Measurements from ENCODE around the gene SDC1. TPM values are rescaled to one million over a fixed set of nuclear protein-coding genes. Genes with fewer than 3 reads are reported as not detected.
"Not testable (repeated sequence)": the region's sequence is repeated elsewhere in the genome, so short reads cannot be mapped to it uniquely, and the experiment has no call there.

Gene SDC1
- total RNA-seq, 1 donor from 2014 or later: 0.98 TPM

DNA sequence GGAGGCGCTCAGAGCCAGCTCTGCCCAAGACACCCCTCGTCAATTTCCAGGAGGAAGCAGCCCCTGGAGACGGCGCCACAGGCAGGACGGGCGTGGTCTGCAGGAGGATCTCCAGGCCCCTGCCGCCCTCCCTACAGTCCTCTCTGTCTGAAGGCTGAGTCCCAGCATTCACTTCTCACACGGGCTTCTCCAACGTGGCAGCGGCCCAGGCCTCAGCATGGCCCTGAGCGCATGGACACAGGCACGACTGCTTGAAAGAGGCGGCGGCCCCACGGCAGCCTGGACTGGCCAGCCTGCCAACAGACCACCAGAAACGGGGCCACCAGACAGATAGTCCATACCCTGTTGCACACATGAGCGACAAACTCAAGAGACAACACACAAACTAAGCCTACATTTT lies 23.3 kb downstream of the SDC1 start:
- intact Hi-C loops (cut with DNase I): no loop called here
- DNase-seq (ENCODE audit: low spot score) (no peak), ATAC-seq (no peak)

DNA sequence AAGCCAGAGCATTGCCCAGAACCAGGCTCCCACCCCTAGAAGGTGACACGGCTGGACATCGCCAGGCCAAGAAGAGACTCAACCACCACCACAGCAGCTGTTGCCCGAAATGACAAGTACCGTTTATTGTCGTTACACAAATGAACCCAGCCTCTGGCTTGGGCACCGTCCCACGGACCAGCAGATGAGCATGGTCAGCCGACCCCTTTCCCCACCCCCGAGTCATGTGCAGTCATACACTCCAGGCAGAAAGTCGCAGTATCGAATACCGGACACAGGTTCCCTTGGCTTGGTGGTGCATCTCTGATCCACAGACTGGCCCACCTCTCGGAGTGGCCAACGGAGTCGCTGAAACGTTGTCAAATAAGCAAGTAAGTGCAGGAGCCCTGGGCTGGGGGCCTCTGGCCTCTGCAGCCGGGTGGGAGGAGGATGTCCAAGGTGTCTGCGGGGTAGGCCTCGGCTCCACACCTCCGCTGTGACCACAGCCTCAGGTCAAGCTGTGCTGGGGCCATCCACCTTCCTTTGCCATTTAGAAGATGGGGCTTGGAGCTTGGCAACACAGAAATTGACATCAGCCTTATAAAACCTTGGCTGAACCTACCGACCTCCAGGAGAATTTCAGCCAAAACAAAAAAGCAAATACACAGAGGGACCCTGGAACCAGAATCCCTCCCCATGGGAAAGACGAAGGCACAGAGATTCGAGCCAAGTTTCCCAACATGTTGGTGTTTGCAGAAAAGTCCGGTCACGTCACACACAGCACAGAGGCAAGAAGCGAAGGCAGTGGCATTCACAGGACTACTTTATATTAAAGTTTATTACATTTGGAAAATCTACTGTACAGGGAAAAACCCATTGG lies 24.0 kb downstream of the SDC1 start:
- no peak for ATAC-seq

DNA sequence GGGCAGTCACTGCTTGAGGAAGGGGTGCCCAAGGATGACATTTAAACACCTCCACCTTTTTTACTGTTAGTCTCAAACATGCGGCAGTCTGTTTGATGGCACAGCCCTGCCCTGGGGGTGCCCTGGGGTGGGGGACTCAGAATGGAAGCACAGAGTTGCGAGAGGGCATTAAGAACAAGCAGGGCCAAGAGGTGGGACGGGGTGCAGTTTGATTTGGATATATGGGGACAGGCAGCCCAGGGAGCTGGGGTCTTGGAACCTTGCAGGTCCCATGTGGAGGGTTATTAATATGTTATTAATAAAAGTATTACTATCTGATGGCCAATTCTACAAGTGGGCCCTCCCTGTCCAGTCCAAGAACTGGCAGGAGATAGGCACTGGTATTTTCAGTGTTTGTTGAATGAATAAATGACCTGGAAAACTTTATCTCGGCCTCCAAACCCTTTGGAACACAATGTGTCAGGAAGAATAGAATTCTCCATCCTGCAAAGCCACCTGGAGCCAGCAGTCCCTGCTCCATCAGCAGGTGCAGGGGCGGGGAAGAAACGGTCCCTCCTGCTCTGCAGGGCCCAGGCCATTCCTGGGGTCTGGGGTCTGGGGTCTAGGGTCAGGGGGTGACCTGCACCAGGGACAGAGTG lies 25.2 kb downstream of the SDC1 start:
- intact Hi-C loops (cut with DNase I): no loop called here
- DNase-seq (ENCODE audit: low spot score) (no peak), ATAC-seq (no peak)

More for the DNA sequence above, 24.0 kb downstream of the SDC1 start:
- DNase-seq (ENCODE audit: low spot score): no peak
- intact Hi-C loops (cut with DNase I): no loop called here

DNA sequence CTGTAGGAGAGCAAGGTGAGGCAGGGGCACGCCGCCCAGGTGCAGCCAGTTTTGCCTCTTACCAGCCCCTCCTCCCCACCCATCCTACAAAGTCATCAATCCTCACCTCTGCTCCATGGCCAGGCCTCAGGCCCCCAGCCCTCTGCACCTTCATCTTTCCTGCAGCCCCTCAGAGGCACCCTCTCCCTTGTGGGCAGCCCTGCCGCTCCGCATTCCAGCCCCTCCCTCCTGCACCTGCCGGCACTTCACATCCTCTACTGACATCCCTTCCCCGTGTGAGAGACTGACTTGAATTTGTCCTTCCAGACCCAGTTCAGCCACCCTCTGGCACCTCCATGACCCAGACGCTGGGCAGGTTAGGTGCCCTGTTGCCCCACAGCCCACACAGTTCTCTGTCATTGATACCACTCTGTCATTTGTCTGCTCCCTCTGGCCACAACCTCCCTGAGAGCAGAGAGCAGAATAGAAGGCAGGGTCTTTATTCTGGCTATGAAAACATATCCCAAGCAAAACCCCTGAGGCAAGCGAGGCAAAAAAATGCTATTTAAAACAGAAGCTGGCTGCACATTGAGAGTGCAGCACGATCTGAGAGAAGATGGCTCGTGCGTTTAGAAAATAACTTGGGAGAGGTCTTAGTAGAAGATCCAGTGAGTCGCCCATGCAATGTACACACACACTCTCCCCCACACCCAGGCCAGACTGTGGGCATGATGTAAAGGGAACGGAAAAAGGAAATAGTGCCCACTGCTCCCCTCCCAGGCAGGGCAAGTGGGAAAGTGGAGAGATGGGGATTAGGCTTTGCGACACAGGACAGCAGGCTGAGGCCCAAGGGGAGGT lies 25.9 kb downstream of the SDC1 start:
- no peak for DNase-seq (ENCODE audit: low spot score)
- intact Hi-C loops (cut with DNase I): no loop called here
- ATAC-seq: no peak

DNA sequence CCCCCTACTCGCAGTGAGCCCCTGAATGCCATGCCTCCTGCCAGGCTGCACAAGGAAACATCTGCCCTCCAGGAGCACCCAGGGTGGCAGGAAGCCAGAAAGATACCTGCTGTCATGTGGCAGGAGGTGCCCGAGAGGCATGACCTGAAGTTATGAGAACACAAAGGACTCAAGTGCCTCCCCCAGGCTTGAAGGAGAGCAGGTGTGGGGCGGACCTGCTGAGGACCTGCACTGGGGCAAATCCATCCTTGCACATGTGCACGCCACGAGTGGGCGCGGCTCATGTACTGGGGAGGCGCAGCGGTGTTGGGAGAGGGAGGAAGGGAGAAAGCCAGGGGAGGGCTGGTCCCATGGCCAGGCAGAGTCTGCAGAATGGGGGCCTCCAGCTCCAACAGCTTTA lies 26.9 kb downstream of the SDC1 start:
- intact Hi-C loops (cut with DNase I): no loop called here
- ATAC-seq: no peak
- no peak for DNase-seq (ENCODE audit: low spot score)

DNA sequence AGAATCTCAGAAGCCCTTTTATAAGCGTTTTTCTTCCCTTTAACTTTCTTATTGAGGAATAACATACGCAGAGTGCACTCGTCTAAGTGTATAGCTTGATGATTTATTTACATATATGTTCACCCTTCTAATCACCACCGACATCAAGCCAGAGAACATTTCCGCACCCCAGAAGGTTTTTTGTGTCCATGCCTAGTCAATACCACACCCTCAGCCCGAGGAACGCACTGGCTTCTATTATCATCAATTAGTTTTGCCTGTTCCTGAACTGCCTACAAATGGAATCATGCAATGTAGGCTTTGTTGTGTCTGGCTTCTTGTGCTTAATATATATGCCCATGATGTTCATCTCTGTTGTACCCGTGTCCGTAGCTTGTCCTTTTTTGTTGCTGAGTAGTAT lies 27.7 kb downstream of the SDC1 start:
- DNase-seq (ENCODE audit: low spot score): no peak
- no peak for ATAC-seq
- intact Hi-C loops (cut with DNase I): no loop called here

DNA sequence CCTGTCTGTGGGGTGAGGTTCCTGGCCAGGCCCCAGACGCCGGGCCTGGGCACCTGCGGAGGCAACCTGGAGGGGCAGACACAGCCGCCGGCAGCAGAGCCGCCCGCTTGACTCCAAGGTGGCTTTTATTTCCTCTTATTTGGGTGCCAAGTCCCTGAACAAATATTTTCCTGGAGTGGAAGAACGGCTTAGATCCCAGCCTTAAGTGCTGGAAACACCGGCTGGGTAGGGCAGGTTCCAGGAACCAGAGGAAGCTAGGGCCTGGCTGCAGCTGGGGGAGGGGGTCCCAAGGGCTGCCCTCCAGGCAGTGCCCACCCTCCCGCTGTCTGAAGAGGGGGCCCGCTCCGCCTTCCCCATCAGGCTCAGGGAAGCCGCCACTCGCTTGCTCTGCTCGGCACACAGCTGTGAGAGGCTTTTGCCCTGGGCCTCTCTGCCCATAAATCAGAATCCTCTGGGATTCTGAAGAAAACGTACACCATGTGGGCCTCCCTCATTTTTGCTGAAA lies 28.2 kb downstream of the SDC1 start:
- DNase-seq (ENCODE audit: low spot score): no peak
- peak; percentile 5 for ATAC-seq
- intact Hi-C loops (cut with DNase I): no loop called here

DNA sequence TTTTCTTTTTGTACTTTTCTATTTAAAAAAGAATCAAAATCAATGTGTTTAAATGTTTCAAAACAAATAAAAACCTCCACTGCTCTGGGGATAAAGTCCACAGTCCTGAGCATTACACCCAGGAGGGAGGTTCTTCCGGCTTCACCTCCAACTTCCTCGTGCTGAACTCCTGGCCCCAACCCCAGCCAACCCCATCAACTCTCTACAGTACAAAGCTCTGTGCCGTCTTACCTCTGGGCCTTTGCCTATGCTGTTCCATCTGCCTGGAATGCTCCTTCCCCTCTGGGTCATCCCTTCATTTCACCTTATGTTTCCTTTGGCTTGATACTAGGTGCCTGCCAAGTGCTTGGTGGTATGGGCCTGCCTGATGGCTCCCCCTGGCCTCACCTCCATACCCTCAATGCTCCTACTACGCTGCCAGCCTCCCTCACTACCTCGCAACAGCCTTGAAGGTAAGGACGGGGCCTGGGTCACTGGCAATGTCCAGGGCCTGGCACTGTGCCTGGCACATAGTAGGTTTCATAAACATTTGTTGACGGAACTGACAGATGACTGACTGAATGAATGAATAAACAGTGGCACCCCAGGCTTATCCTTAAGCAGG lies 28.8 kb downstream of the SDC1 start:
- ATAC-seq (no peak), DNase-seq (ENCODE audit: low spot score) (no peak)
- intact Hi-C loops (cut with DNase I): no loop called here

DNA sequence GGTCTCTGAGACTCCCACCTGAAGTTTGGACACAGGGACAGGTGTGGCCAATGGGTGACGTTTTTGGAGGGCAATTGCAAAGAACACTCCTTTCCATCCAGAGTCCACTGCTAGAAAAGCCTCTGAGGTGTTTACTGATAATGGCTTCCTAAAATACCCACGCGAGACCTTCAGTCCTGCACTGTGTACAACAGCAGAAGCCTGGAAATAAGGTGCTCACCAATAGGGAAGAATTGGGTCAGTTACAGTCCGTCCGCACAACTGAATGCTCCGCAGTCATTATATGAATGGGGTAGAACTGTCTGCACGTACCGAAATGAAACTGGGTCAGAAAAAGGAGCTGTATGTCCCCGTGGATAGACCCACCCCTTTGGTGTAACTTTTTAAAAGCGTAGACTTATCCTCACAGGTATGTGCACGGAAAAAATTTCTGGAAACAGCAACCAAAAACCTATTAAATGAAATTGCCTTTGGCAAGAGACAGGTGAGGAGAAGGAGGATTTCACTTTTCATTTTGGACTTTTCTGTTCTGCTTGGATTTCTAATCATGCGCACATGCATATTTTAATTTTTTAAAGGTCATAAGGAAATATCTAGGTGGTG lies 29.4 kb downstream of the SDC1 start:
- intact Hi-C loops (cut with DNase I): no loop called here
- DNase-seq (ENCODE audit: low spot score) (no peak), ATAC-seq (no peak)

DNA sequence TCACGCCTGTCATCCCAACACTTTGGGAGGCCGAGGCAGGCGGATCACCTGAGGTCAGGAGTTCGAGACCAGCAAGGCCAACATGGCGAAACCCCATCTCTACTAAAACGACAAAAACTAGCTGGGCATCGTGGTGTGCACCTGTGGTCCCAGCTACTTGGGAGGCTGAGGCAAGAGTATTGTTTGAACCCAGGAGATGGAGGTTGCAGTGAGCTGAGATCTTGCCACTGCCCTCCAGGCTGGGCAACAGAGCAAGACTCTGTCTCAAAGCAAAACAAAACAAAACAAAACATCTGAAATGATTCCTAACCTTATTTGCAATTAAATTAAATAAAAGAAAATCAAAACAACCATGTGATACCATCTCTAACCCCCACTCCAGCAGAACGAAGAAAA lies 29.9 kb downstream of the SDC1 start:
- ATAC-seq; intact Hi-C loops (cut with DNase I): not testable (repeated sequence)

DNA sequence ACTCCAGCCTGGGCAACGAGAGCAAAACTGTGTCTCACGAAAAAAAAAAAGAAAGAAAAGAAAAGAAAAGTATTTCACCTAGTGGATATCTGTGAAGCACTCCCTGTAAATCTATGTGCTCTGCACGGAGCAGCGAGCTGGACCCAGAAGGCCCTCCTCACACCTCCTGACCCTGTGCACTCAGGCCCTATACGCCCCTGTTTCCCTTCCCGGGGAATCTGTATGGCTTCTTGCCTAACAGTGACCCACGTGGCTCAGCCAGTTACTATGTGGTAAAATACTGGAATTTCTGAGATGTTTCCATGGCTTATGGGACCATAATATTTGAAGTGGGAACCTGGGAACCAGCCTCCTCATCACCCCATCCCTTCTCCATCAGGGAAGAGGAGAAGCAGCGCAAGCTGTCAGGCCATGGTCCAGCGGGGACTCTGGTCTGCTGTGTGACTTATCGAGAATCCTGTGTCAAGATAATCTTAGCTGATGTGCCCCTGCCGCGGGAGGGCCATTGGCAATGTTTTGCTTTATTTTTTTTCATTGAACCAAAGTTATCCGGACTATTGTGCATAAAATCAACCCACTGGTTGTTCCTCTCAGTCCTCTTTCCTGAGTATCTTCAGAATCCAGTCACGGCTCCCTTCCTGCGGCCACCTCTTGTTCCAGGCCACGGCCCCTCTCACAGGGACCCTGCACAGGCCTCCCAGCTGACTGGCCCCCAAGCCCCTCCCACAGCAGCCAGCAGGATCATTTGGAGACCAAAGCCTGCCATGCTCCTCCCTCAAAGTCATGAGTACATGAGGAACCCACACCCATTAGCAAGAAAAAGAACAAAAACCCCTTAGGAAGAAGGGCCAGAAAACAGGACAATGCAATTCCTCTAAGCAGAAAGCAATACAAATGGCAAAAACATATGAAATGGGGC lies 30.6 kb downstream of the SDC1 start:
- ATAC-seq (no peak), DNase-seq (ENCODE audit: low spot score) (no peak)
- intact Hi-C loops (cut with DNase I): no loop called here

More for the DNA sequence above, 29.9 kb downstream of the SDC1 start:
- not testable (repeated sequence) for DNase-seq (ENCODE audit: low spot score)

DNA sequence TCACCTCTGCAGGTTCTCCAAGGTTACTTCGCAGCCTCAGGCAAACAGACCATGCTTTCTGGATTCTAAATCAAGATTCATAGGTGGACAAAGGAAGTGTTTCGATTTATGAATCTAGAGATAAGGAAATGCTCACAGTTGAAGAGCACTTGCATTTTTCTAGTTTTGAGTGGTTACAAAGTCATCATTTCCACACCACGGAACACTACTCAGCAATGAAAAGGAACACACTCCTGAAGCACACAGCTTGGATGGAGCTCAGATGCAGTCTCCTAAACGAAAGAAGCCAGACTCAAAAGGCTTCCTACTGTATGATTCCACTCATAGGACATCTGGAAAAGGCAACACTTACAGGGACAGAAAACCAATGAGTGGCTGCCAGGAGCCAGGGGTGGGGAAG lies 31.7 kb downstream of the SDC1 start:
- intact Hi-C loops (cut with DNase I): no loop called here
- no peak for DNase-seq (ENCODE audit: low spot score)
- no peak for ATAC-seq

DNA sequence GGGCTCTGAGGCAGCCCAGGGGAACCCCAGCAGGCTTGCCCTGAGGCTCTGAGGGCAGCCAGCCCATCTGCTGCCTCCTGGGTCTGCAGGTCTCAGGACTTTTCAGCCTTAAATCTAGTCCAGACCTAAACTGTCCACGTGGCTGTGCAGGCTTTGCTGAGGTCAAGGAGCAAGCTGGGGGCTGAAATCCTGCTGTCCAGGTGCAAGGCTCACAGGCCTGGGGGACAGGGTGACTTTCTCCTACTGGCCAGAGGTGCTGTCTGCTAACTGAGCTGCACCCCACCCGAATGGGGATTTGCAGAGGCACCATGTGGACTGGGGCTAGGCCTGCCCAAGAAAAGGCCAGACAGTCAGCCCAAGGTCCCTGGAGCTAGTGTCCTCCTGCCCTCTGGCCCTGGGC lies 32.1 kb downstream of the SDC1 start:
- DNase-seq (ENCODE audit: low spot score) (no peak), ATAC-seq (no peak)
- intact Hi-C loops (cut with DNase I): no loop called here

DNA sequence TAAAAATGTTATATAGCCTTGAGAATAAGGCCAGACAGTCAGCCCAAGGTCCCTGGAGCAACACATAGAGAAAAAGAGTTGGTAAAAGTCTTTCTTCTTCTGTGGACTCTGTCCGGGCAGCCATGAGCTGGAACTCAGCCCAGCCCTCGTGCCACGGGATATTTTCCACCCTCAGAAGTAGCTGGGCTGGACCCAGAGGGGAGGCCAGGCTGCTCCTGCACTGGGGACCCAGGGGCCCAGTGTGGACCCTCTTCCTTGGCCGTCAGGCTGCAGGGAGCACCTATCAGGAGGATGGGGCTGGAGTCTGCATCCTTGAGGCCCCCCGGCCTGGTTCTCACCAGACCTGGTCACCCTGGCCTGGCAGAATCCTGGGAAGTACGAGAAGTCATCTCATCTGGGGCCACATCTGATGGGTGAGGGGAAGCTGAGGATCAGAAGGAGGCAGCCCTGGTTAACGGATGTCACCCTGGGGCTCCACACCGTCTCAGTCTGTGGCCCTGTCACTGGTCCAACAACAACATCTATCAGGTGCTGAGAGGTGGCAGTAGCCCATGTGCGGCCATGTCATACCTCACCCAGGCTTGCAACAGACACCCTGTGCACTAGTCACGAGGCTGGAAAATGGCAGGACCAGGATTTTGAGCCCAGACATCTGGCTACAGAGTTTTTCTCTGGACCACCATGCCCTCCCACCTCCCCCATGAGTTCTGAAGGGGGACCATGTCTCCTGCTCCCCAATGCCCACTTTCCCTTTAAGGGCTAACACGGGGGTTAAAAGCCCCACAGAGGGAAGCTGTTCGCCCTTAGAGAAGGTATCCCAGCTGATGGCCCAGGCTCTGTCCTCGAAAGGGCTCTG lies 33.0 kb downstream of the SDC1 start:
- intact Hi-C loops (cut with DNase I): no loop called here
- no peak for ATAC-seq

DNA sequence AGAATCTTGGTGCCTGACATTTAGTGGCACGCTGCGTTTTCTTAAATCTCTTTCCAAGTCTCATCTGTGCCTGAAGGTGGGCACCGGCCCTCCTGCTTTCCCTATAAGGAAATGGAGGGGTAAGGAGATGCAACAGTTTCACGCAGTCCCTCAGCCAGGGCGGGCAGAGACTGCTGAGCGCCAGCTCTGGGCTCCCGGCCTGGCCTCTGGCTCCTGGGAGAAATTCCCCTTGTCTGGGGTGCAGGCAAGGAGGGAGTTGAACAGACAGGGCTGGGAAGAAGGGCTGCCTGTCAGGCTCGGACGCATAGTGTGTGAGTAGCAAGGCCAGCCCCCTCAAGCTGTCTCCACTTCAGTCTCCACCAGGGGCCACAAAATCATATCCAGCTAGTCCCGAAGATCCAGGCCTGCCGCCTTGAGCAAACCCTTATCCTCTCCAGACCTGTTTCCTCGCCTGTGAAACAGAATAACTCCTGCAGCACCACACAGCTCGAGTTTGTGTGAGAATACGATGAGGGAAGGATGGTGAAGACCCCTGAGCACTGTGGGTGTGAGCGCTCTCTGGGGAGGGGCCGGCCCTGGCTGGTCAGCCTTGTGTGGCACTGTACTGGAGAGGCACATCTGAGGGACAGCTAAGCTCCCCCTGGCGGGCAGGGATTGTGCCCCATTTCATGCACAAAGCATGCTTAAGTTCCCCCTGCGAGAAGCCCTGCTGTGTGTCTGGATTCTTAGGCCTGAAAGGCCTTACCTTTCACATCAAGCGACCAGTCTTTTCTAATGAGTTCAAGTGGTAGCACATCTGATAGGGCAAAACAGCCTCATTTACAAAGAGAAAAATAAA lies 33.8 kb downstream of the SDC1 start:
- no peak for ATAC-seq
- intact Hi-C loops (cut with DNase I): no loop called here

More for the DNA sequence above, 33.0 kb downstream of the SDC1 start:
- DNase-seq (ENCODE audit: low spot score): no peak

DNA sequence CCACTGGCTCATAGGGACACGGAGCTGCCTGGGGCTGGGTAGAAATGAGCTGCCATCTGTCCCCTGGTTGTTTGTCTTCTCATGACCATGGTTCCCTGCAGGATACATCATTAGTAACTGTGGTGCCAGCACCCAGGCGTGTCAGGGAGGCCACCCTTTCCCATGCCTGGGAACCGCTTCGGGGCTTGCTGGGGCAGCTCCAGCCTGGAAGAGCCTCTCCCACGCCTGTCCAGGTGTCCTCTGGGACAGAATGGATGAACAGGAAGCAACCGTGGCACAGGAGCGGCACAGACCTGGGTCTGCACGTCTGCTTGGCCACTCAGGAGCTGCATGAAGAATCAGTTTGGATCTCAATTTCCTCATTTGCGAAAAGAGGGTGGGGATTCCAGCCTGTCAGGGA lies 34.8 kb downstream of the SDC1 start:
- ATAC-seq: no peak
- DNase-seq (ENCODE audit: low spot score): no peak
- intact Hi-C loops (cut with DNase I): no loop called here

More for the DNA sequence above, 33.8 kb downstream of the SDC1 start:
- no peak for DNase-seq (ENCODE audit: low spot score)

Data from sciatic nerve (tissue), 2 donors.